T47D (cell line): ENCODE results near the gene DDX23.
"Not testable (repeated sequence)": the region's sequence is repeated elsewhere in the genome, so short reads cannot be mapped to it uniquely, and the experiment has no call there.

Experiments used
- DNase-seq, 2 experiments: peaks; one replicate each; pipeline versions ENCODE4 v3.0.0 to v3.0.0-alpha.2; 2011 to 2012; ENCODE audit warnings: low read depth in 1 of 2, low spot score in 1 of 2
- JUND ChIP-seq: IDR thresholded peaks from 2 replicates; pipeline ENCODE4 v1.6.1; 2012; ENCODE audit warnings: low read depth
- in situ Hi-C: cut with HindIII; loops from 2 replicates; pipeline ENCODE4 v1.10.0; 2016; ENCODE audit warnings: low sequenced_read_pairs, low pct_unique_long_range_greater_than_20kb

DDX23 gene

GRCh38 chr12:48857278-48857994 lies 5.5 kb upstream of the DDX23 start:
- DNase-seq = no peak
- no peak for TF ChIP-seq JUND
- in situ Hi-C loops = no loop called here

- in situ Hi-C loops = no loop called here
- TF ChIP-seq JUND = no peak
- DNase-seq = no peak
These were observed 4.4 kb upstream of the DDX23 start for GRCh38 chr12:48856379-48856778.

GRCh38 chr12:48854932-48855331 lies 3.0 kb upstream of the DDX23 start:
- in situ Hi-C loops, DNase-seq: not testable (repeated sequence)

GRCh38 chr12:48854488-48854887 lies 2.5 kb upstream of the DDX23 start:
- in situ Hi-C loops = no loop called here
- DNase-seq = no peak
- no peak for TF ChIP-seq JUND

- TF ChIP-seq JUND = no peak
- in situ Hi-C loops = no loop called here
- DNase-seq = peak; percentile 87 to 95
These were observed 1.0 kb upstream of the DDX23 start for GRCh38 chr12:48852734-48853688.

GRCh38 chr12:48842021-48842420 lies 9.9 kb downstream of the DDX23 start:
- in situ Hi-C loops = not testable (repeated sequence)

GRCh38 chr12:48838048-48838447 lies 13.9 kb downstream of the DDX23 start:
- no peak for TF ChIP-seq JUND
- in situ Hi-C loops = no loop called here
- no peak for DNase-seq

More at GRCh38 chr12:48842021-48842420, 9.9 kb downstream of the DDX23 start:
- DNase-seq = not testable (repeated sequence)

- in situ Hi-C loops = no loop called here
- DNase-seq = no peak
- no peak for TF ChIP-seq JUND
These were observed 19.5 kb downstream of the DDX23 start for GRCh38 chr12:48832321-48833060.

GRCh38 chr12:48831257-48831656 lies 20.7 kb downstream of the DDX23 start:
- no peak for TF ChIP-seq JUND
- no peak for DNase-seq
- in situ Hi-C loops = no loop called here

- TF ChIP-seq JUND = no peak
- in situ Hi-C loops = no loop called here
- no peak for DNase-seq
These were observed 23.0 kb downstream of the DDX23 start for GRCh38 chr12:48828841-48829575.

GRCh38 chr12:48828293-48828692 lies 23.7 kb downstream of the DDX23 start:
- no peak for TF ChIP-seq JUND
- in situ Hi-C loops = no loop called here
- no peak for DNase-seq

- no peak for TF ChIP-seq JUND
- no peak for DNase-seq
- in situ Hi-C loops = no loop called here
These were observed 24.4 kb downstream of the DDX23 start for GRCh38 chr12:48827513-48828096.
